ENCODE measurements around the gene KBTBD4.

Gene KBTBD4

GRCh38 chr11:47578524-47579494 is at the start of gene KBTBD4, which contains the start of gene NDUFS3:
Gene KBTBD4 (minus strand): TSS chr11:47578970. CDS start chr11:47578951, 19 bp downstream.
Gene NDUFS3 (plus strand): TSS chr11:47579074. CDS start chr11:47579092, 18 bp downstream.
- DNase-seq (ENCODE audit: low read depth) = peak; percentile 92
- no peak for TF ChIP-seq CTCF (IDR thresholded peaks at IDR 0.05; ENCODE audit: insufficient read depth, low read depth, low read length, missing control alignments)
- H3K4me3 ChIP-seq (ENCODE audit: low read length) = peak within 1 kb of the TSS; percentile 70

GRCh38 chr11:47628026-47628425 is 49.3 kb upstream of the KBTBD4 start:
- H3K4me3 ChIP-seq (ENCODE audit: low read length) = no peak overlapping the region
- TF ChIP-seq CTCF (IDR thresholded peaks at IDR 0.05; ENCODE audit: insufficient read depth, low read depth, low read length, missing control alignments) = no peak
- DNase-seq (ENCODE audit: low read depth) = no peak

GRCh38 chr11:47626234-47626633 is 47.5 kb upstream of the KBTBD4 start:
- no peak overlapping the region for H3K4me3 ChIP-seq (ENCODE audit: low read length)
- TF ChIP-seq CTCF (IDR thresholded peaks at IDR 0.05; ENCODE audit: insufficient read depth, low read depth, low read length, missing control alignments) = no peak
- no peak for DNase-seq (ENCODE audit: low read depth)

- TF ChIP-seq CTCF (IDR thresholded peaks at IDR 0.05; ENCODE audit: insufficient read depth, low read depth, low read length, missing control alignments) = no peak
- no peak for DNase-seq (ENCODE audit: low read depth)
- H3K4me3 ChIP-seq (ENCODE audit: low read length) = no peak overlapping the region
Observed at GRCh38 chr11:47620836-47621378, 42.1 kb upstream of the KBTBD4 start.

GRCh38 chr11:47617417-47617809 is 38.6 kb upstream of the KBTBD4 start:
- no peak for DNase-seq (ENCODE audit: low read depth)
- H3K4me3 ChIP-seq (ENCODE audit: low read length) = no peak overlapping the region
- no peak for TF ChIP-seq CTCF (IDR thresholded peaks at IDR 0.05; ENCODE audit: insufficient read depth, low read depth, low read length, missing control alignments)

- peak; percentile 81 for TF ChIP-seq CTCF (IDR thresholded peaks at IDR 0.05; ENCODE audit: insufficient read depth, low read depth, low read length, missing control alignments)
- no peak overlapping the region for H3K4me3 ChIP-seq (ENCODE audit: low read length)
- peak; percentile 62 for DNase-seq (ENCODE audit: low read depth)
Observed at GRCh38 chr11:47616726-47617416, 38.1 kb upstream of the KBTBD4 start.
